M059J (cell line): ENCODE data around the gene ADGRG3. TPM values are rescaled to one million over a fixed set of nuclear protein-coding genes. Genes with fewer than 3 reads are reported as not detected.

Source experiments
- DNase-seq: peaks from one replicate; pipeline ENCODE4 v3.0.0-alpha.2; 2012; ENCODE audit warnings: low read depth
- total RNA-seq: library from RNA; depleted of rRNA; stranded (reverse); fragments of >200 nt; shearing (Covaris generic); gene quantifications from 2 replicates; pipeline ENCODE4 v1.2.3, GENCODE V29; 2014

Gene ADGRG3
- total RNA-seq, 1 experiment from 2014 or later = not detected

DNA sequence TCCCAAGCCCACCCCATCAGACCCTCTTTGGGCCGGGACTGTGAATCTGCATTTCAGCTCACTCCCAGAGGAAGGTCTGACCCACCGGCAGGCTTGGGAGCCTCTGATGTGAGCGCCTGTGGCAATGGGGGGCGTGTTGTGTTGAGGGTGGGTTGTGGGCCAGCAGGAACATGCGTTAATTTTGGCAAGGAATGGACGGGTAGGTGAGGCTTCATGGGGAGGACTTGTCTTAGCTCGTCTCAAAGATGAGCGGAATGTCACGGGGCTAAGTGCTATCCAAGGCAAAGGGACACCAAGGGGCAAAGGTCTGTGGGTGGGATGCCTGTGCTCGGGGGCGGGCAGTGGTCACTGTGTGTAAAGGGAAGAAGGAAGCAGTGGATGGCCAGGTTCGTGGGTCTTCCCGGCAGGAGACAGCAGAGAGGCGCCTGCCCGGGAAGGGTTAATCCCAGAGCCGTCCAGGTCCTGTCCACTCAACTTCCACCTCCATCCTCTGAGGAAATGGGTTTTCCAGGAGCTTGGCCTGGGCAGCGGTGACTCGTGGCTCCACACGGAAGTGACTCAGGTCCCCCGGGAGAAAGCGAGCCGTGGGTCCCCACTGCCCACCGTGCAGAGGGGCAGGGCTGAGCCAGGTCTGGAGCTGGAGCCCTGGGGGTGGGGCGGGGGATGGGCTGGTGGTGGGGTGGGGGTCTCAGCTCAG, 22.3 kb upstream of the ADGRG3 start:
- DNase-seq = peak; percentile 76

DNA sequence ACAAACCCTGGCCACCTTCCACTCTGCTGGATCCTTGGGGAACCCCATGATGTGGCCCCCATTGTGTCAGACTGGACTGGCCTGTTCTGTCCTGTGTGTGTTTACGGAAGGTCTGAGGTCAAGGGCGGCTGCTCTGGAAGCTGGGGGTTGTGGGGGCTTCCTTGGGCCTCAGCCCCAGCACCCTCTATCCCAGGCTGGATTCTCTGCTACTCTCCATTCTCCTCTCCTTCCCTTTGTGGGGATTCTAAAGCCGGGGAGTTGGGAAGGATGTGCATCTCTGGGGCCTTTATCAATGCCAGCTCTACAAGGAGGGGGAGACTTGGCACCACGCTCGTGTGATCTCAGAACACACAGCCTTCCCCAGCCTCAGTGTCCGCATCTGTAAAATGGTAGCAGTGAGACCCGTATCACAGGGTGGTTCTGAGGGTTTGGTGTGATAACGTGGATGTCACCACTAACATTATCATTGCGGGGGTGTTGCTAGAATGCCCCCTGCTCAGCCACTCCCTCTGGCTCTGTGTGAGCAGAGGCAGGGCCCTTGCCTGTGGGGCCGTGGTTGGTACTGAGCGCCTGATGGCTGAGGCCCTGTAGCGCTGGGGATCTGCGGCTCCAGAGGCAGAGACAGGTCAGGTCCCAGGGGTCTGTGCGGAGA, 21.6 kb upstream of the ADGRG3 start:
- DNase-seq = peak; percentile 39

DNA sequence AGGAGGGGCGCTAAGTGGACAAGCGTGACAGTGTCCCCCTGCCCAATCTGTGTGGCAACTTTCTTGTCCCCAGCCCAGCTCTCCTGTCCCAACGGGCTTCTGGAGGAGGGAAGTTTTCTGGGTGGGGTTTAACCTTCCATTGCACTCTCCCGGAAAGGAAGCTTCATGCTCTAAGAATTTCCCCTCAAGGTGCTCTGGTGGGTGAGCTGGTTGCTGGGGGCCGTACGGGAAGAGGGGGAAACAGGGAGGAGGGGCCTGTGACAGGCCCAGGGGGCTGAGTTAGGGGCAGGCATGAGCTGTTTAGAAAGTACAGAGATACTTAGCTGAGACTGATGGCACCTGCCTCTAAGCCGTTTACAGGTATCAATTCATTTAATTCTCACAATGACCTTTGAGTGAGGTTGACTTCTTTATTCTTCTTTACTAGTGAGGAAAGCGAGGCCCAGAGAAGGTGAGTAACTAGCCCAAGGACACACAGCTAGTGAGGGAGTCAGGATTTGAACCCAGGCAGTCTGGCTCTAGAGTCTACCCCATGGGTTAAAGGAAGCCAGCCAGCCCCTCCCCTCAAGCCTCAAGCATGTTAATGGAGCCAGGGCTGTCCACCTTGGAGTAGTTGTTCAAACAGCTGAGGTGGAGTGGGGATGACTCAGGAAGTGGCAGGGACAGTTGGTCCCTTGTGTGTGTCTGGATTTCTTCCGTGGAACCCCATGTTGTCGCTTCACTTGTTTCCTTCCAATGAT, 20.8 kb upstream of the ADGRG3 start:
- DNase-seq = peak; percentile 64

DNA sequence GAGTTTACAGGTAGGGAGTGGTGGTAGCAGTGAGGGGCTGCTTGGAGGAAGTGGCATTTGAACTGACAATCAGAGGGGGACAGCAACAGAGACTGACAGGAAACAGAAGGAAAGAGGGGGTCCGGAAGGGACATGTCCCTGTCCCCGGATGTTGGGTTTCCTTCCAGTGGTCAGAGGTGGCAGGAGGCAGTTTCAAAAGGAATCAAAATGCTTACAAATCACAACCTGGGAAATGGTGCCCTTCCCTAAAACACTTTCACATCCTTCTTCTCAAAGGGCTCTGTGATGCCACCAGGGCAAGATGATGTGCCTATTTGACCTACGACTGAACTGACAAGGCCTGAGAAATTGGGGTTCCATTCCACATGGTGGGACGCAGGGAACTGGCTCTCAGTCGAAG, 20.0 kb upstream of the ADGRG3 start:
- no peak for DNase-seq

DNA sequence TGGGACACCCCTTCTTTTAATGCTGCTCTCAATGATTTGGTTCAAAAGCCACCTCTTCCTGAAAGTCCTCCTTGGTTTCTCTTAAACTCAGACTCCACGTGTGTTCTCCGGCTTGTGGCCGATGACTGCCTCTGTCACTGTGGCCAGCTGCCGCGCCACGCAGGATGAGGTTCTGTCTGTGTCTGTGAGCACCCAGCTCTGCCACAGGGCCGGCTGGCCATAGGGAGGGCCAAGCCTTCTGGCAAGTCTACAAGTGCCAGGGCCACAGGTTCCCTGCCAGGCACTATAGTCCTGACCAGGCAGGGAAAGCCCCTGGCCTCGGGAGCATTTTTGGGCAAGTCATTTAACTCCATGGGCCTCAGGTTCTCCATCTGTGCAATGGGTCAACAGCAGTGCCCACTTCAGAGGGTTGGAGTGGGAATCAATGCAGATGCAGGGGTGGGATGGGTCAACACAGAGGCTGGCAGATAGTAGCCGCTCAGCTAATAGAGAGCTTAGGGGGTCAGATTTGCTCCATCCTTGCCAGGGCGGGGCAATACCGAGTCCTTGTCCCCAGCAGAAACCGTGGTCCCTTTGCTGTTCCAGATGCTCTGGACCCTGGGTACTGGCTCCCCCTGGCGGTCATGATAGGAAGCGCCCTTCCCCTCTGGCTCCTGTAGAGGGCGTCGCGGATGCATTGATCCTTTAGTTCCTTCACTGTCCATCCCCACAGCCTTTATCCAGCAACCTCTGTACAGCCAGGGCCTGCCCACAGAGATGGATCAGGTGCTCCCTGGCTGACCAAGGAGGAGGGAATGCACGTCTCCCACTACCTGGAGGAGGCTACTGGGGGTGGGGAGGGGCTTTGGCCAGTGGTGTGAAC, 19.3 kb upstream of the ADGRG3 start:
- peak; percentile 80 for DNase-seq

DNA sequence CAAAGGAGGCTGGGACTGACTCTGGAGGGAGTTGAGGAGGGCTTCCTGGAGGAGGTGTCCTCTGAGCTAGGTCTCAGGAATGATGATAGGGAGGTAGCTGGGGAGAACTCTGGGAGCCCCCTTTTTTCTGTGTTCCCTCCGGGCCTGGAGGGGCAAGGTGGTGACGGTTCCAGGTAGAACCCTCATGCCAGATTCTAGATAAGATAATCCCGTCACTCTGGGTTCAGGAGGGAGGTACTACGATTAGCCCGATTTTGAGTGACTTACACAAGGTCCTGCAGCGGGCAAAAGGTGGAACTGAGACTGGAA, 18.7 kb upstream of the ADGRG3 start:
- DNase-seq = no peak

DNA sequence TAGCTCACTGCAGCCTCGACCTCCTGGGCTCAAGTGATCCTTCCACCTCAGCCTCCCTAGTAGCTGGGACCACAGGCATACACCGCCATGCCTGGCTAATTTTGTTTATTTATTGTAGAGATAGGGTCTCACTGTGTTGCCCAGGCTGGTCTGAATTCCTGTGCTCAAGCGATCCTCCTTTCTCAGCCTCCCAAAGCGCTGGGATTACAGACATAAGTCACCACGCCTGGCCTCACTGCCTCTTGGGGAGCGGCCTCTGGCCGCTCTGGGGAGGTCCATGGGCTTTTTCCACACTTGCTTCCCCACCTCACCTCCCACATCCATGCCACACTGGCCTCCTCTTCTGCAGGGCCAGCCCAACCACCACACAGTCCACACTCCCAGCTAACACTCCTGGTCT, 18.3 kb upstream of the ADGRG3 start:
- no peak for DNase-seq

DNA sequence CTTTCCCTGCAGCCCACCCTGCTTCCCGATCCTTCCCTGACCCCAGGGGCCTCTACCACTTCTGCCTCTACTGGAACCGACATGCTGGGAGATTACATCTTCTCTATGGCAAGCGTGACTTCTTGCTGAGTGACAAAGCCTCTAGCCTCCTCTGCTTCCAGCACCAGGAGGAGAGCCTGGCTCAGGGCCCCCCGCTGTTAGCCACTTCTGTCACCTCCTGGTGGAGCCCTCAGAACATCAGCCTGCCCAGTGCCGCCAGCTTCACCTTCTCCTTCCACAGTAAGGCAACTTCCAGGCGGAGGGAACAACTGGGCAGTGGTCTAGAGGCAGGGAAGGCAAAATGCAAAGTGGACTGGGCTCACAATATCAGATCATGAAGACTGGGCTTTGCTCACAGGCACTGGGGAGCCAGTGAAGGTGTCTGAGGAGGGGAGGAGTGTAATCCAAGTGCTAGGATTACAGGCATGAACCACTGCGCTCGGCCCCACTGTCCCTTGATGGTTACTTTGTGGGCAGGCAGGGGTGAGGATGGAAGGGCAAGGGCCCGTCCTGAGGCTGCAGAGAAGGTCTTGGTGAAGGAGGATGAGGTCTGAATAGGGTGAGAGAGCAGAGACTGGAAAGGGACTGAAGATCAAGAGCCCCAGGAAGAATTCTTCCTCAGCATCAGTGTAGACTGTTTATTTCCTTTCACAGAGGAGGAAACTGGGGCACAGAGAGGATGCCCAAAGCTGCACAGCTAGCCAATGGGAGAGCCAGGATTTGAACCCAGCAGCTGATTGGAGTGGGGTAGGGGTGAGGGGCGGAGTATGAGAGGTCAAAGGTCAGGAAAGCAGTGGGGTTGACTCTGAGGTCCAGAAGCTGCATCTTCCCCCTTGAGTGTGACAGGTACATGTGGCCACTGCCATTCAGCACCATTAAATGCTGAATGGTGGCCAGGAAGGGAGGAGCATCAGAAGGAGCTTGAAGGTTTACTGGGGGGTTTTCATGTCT, 16.5 kb upstream of the ADGRG3 start:
- DNase-seq = no peak

DNA sequence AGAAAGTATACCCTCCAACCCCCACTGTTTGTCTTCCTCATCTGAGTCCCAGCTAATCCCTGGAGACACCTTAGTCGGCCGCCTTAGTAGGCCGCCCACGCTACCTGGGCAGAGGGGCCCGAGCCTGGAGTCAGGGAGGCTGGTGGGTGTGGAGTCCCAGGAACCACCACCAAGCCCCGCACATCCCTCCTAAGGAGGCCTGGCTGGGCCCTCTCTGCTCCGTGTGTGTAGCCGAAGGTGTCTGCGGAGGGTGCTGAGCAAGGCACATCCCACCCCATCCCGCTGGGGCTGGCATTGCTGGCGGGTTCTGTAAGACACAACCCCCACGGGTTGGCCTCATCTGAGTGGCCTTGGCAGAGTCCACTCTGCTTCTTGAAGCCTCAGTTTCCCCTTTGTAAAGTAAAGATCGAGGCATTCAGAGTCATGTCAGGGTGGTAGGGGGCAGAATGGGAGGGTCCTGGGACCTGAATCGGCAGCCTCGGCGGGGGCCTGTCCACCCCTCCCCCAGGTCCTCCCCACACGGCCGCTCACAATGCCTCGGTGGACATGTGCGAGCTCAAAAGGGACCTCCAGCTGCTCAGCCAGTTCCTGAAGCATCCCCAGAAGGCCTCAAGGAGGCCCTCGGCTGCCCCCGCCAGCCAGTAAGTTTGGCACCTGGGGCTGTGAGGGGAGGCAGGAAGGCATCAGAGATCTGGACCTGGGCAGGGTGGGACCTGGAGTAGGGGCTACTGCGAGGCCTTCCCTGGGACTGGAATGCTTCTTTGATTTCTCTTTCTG, 15.2 kb upstream of the ADGRG3 start:
- DNase-seq = no peak

DNA sequence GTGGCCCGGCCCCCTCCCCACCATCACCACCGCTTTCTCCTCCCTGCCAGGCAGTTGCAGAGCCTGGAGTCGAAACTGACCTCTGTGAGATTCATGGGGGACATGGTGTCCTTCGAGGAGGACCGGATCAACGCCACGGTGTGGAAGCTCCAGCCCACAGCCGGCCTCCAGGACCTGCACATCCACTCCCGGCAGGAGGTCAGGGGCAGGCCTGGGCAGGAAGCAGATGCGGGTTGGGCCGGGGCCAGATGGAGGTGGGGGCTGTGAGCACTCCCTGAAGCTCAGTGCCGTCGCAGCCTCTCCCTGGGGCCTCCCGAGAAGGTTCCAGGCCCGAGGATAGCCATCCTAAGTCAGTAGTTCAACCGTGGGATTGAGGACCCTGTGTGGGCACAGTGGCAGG, 14.2 kb upstream of the ADGRG3 start:
- no peak for DNase-seq

DNA sequence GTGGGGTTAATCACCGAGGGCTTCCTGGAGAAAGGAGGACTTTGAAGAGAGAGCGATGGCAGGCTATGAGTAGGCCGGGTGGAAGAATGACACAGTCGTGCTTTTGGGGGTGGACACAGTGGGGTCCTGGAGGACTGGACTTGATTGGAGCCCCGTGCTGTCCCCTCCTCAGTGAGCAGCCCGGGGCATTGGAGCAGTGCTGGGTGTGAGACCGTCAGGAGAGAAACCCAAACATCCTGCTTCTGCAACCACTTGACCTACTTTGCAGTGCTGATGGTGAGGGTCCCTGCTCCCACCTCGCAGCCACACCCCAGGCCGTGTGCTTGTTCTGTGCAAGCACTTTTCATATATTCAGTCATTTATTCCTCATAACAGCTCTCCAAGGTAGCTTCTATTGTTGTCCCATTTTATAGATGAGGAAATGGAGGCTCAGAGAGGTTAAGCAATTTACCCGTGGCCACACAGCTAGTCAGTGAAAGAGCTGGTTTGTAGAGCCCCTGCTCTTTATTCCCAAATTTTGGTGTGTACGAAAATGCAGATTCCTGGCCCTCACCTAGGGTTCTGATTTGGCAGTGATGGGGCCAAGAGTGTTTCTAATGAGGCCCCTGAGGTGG, 11.7 kb upstream of the ADGRG3 start:
- no peak for DNase-seq

DNA sequence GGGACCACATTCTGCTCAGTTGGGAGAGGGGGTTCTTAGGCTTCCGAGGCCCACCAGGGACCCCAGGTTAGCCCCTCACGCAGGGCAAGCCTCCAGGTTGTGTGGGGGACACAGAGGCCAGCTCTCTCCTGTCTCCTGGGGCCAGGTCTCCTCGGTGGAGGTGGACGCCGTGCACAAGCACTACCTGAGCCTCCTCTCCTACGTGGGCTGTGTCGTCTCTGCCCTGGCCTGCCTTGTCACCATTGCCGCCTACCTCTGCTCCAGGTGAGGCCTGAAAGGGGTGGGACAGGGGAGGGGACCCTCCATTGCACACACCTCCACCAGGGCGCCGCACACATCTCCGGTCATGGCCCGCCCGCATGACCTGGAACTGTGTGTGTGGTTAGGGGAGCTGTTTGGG, 10.9 kb upstream of the ADGRG3 start:
- no peak for DNase-seq

DNA sequence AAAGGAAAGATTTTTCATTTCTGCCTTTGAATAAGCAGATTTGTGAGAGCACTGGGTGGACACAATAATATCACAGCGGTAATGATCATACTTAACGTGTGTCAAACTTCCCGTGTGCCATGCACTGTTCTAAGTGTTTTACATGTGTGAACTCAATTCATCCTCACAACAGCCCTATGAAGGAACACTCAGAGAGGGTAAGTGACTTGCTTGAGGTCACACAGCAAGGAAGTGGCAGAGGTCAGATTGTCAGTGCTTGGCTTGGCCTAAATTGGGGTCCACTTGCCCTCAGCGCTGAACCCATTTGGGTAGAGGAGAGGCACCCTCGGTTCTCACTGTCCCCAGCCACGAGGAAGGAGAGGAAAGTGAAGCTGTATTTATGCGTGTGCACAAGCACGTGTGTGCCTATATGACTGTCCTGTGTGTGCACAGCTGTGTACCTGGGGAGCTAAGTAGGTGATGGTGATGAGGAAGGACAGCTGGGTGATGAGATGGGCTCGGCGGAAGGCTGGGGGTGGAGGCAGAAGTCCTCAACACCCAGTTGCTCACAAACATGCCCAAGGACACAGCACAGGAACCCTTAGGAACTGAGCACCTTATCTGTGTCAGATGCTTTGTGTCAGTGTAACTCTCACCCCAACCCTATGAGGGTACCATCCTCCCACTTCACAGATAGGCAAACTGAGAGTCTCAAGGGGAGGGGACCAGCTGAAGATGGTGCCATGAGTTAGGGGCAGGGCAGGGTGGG, 9.8 kb upstream of the ADGRG3 start:
- no peak for DNase-seq

DNA sequence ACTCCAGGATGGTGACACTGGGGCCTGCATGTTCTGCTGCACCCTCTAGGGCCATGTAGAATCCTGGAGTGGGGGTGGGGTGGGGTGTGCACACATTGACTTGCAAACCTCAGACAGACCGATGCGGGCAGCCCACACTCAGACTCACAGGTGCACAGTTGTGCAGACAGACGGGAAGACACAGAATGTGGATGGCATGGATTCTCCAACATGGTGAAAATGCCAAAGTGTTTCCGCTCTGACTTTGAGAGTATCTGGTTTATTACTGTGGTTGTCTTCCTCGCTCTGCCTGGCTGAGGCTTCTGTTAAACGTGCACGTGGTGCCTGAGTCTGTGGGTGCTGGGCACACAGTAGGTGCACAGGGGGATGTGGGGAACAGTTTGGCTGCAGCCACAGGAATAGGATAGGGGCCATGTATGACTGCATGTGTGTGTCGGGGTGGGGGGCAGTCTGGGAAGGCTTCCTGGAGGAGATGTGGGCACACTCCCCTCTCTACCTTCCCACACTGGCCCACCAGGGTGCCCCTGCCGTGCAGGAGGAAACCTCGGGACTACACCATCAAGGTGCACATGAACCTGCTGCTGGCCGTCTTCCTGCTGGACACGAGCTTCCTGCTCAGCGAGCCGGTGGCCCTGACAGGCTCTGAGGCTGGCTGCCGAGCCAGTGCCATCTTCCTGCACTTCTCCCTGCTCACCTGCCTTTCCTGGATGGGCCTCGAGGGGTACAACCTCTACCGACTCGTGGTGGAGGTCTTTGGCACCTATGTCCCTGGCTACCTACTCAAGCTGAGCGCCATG, 9.0 kb upstream of the ADGRG3 start:
- no peak for DNase-seq

DNA sequence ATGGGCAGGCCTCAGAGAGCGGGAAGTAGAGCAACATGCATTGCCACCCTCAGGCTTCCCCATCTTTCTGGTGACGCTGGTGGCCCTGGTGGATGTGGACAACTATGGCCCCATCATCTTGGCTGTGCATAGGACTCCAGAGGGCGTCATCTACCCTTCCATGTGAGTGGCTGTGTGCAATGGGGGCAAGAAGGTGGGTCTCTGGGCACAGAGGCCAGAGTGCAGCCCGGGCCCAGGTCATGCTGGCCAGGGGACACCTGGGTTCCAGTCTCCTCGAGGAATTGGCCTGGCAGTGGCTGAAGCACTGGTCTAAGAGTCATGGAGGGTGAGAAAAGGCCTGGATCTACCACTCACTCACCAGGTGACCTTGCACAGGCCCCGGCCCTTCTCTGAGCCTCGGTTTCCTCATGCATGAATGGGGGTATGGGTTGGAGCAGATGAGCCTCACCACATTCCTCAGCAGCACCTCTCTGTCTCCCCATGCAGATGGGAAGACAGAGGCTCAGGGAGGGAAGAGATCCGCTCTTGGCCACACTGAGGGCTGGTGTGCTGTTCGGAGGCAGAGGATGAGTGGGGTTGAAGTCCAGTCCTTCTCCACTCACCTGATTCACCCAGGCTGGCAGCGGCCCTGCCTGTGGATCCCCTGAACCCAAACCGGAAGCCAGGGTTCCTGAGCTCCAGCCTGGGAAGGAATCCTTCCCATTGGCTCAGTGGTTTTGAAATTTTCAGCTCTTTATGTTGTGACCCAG, 7.2 kb upstream of the ADGRG3 start:
- no peak for DNase-seq

DNA sequence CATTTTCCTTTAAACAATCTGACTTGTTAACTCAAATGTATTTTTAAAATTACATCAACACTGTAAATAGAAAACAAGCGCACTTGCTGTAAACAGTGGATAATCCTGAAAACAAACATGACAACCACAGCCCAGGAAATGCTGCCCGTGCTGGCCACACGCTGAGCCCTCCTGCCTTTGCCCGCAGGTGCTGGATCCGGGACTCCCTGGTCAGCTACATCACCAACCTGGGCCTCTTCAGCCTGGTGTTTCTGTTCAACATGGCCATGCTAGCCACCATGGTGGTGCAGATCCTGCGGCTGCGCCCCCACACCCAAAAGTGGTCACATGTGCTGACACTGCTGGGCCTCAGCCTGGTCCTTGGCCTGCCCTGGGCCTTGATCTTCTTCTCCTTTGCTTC, 6.6 kb upstream of the ADGRG3 start:
- no peak for DNase-seq
